ENCODE data around the gene MYRIP. TPM values are rescaled to one million over a fixed set of nuclear protein-coding genes. Genes with fewer than 3 reads are reported as not detected.
A peak's percentile ranks its signal among the peaks of the same experiment; 100 is the strongest.
"Not testable (repeated sequence)": the region's sequence is repeated elsewhere in the genome, so short reads cannot be mapped to it uniquely, and the experiment has no call there.

The MYRIP gene
- total RNA-seq, 1 donor from 2014 or later = 10.6 TPM

- no peak for FAIRE-seq
- DNase-seq (ENCODE audit: low spot score in 2 of 2) = no peak
Measured at GRCh38 chr3:39805650-39806049, 3.8 kb upstream of the MYRIP start.

DNA sequence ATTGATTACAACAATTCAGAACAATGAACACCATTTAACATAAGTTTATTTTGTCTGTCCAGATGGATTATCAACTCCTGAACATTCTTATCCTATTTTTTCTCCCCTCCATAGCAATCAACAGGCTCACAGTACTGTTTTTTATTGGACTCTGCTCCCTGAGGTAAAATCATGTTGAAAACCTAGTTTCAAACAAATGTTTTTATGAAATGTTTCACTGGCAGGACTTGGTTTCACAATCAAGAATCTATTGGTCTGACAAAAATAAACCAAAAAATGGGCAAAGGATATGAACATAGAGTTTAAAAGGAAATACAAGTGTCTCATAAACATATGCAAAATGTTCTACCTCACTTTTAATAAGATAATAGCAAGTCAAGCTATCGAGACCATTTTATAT, 2.6 kb upstream of the MYRIP start:
- no peak for FAIRE-seq
- no peak for DNase-seq (ENCODE audit: low spot score in 2 of 2)

DNA sequence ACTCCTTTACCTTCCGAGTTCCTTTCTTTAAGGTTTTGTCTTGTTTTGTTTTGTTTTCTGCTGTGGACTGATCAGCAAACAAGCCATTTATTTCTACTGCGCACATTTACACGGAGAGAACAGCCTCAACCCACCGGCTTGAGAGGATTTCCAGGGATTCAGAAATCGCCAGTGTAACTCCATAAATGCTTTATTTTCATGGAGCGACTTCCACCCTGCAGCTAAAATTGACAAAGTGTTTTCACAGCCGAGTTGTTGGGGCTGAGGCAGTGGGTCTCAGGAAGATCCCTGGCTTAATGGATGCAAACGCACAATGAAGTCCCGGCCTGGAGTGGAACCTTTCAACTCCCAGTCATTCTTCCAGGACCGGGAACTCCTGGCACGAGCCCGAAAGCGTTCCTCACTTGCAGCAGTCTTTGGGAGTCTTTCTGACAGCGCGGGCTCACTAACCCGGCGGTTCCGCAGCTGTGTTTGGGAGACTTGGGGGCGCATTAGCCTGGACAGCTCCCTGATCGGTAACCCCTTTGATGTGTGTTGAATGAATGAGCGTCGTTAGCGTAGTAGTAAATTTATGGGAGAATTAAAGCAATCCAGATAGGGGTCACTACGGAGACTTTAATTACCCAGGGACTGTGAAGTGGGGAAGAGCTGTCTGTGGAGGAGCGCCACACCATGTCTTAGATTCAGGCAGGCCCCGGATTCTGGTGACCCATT, 785 bp upstream of the MYRIP start:
- DNase-seq (ENCODE audit: low spot score in 2 of 2) (peak in 1 of 2 donors; percentile 22), FAIRE-seq (no peak)

GRCh38 chr3:39809995-39810595, 686 bp downstream of the MYRIP start:
- DNase-seq (ENCODE audit: low spot score in 2 of 2) (no peak), FAIRE-seq (no peak)

DNA sequence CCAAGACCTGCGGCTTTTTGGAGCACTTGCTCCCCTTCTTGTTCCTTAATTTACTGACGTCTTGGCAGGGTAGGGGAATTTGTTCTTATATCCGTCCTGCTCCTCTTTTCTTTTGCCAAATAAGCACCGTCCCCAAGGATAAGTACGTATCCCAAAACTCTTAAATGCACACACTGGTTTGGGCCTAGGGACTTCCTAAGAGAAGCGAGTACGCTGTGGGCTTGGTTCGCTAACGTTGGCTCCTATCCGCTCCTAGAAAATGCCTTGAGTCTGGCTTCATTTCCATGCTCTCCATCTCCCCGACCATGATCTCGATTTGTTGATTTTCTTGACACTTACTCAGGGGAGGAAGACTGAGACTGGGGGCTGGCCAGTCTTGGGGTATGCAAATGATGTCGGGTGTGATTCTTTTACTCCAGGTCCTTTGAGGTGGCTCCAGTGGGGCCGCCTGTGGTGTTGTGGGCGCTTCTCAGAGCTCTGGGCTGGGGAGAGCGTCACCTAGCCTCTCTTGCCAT, 1.3 kb downstream of the MYRIP start:
- FAIRE-seq (no peak), DNase-seq (ENCODE audit: low spot score in 2 of 2) (no peak)

DNA sequence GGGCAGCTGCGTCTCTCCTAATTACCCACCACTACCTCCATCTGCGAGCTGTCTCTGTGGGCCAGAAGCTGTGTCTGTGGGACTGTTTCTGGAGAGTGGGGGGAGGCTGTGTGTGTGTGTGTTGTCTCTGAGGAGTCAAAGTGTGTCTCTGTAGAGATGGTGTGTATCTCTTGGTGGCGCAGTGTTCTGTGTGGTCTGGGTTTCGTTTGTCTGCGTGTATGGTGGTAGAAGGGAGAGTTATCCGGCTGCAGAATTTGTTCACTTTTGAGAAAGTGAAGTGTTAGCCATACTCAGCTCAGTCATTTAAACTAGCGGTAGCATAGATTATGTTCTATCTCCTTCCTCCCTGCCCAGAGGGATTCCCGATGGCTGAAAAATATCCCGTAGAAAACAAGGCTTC, 2.2 kb downstream of the MYRIP start:
- FAIRE-seq (no peak), DNase-seq (ENCODE audit: low spot score in 2 of 2) (no peak)

DNA sequence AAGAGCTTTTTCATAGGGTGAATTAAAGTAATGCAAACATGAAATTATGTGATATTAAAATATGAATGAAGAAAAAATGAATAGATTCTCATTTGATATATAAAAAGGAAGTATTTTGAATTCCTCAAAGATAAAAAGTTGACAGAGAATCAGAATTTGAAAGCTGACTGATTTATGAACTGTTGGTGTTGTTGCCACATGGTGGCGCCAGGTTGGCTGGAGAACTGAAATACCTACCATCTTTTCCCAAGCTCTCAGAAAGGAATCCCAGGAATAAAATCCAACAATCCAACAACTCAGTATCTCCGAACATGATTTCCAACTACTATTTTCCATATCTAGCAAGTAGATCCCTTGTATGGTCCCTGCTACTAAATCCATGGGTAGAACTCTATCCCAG, 3.1 kb downstream of the MYRIP start:
- FAIRE-seq = no peak
- no peak for DNase-seq (ENCODE audit: low spot score in 2 of 2)

GRCh38 chr3:39814007-39814406, 4.6 kb downstream of the MYRIP start:
- FAIRE-seq (peak; percentile 6), DNase-seq (ENCODE audit: low spot score in 2 of 2) (no peak)

GRCh38 chr3:39819899-39820298, 10.5 kb downstream of the MYRIP start:
- FAIRE-seq (no peak), DNase-seq (ENCODE audit: low spot score in 2 of 2) (no peak)

- not testable (repeated sequence) for DNase-seq (ENCODE audit: low spot score in 2 of 2); FAIRE-seq
Measured at GRCh38 chr3:39833764-39834163, 24.4 kb downstream of the MYRIP start.

DNA sequence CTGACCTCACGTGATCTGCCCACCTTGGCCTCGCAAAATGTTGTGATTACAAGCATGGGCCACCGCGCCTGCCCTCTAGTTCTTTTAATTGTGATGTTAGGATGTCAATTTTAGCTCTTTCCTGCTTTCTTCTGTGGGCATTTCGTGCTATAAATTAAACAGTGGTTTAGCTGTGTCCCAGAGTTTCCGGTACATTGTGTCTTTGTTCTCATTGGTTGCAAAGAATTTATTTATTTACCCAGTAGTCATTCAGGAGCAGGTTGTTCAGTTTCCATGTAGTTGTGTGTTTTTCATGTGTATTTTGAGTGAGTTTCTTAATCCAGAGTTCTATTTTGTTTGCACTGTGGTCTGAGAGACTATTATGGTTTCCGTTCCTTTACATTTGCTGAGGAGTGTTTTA, 30.1 kb downstream of the MYRIP start:
- no peak for FAIRE-seq

GRCh38 chr3:39843440-39843839, 34.0 kb downstream of the MYRIP start:
- DNase-seq (ENCODE audit: low spot score in 2 of 2) (no peak), FAIRE-seq (no peak)

More for the DNA sequence above, 30.1 kb downstream of the MYRIP start:
- no peak for DNase-seq (ENCODE audit: low spot score in 2 of 2)

- DNase-seq (ENCODE audit: low spot score in 2 of 2) = no peak
- FAIRE-seq = no peak
Measured at GRCh38 chr3:39848365-39848764, 39.0 kb downstream of the MYRIP start.

GRCh38 chr3:39849992-39850715, 40.7 kb downstream of the MYRIP start:
- FAIRE-seq = no peak
- no peak for DNase-seq (ENCODE audit: low spot score in 2 of 2)

DNA sequence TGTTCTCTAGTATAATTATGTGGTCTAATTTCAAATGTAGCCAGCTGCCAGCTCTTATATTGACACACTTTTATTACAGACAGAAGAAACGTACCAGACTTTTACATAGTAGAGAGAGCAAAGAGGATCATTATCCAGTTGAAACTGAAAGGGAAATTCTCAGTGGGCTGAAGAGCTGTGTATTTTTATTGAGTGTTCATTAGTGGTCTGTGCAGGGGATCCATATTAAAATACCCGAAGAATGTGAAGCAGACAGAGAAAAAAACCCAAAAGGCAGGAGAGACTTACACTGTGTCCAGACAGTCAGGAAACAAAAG, 41.3 kb downstream of the MYRIP start:
- no peak for DNase-seq (ENCODE audit: low spot score in 2 of 2)
- FAIRE-seq = no peak

- DNase-seq (ENCODE audit: low spot score in 2 of 2) = no peak
- no peak for FAIRE-seq
Measured at GRCh38 chr3:39855517-39855916, 46.1 kb downstream of the MYRIP start.

GRCh38 chr3:39869890-39870289, 60.5 kb downstream of the MYRIP start:
- no peak for FAIRE-seq
- no peak for DNase-seq (ENCODE audit: low spot score in 2 of 2)

DNA sequence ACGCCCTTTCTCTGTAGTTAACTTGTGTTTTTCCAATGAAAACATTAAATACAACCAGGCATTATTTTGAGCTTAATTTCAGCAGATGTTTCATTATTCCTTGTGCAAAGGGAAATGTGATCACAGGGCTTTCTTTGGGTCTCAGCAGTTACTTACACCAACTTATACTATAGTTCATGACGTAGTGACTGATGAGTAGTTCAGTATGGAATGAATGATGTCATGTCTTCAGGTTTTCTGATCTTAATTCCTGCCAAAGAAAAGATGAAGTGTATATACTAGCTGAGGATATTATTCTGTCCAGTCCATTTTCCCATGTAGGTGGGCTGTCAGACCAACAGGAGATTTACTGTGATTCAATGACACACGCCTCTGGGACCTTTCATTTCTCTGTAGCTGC, 61.3 kb downstream of the MYRIP start:
- DNase-seq (ENCODE audit: low spot score in 2 of 2) (no peak), FAIRE-seq (no peak)

GRCh38 chr3:39879581-39879980, 70.2 kb downstream of the MYRIP start:
- DNase-seq (ENCODE audit: low spot score in 2 of 2) (no peak), FAIRE-seq (no peak)

DNA sequence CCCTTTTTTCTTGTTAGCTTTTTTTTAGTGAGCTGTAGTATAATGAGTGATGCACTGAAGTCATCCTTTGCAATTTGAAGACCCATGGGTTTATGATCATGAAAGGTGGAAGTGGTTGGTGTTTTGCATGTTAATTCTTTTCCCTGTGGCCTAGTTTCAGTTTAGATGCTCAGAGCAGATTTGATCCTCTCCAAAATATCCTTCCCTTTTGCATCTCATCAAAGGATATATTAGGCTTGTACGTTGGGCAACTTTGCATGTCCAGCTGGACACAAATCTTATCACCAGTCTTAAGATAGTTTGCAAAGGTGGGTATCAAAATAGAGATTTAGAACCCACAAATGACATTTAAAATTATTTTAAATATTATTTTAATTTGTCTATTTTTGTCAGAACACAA, 72.7 kb downstream of the MYRIP start:
- FAIRE-seq (no peak), DNase-seq (ENCODE audit: low spot score in 2 of 2) (no peak)

DNA sequence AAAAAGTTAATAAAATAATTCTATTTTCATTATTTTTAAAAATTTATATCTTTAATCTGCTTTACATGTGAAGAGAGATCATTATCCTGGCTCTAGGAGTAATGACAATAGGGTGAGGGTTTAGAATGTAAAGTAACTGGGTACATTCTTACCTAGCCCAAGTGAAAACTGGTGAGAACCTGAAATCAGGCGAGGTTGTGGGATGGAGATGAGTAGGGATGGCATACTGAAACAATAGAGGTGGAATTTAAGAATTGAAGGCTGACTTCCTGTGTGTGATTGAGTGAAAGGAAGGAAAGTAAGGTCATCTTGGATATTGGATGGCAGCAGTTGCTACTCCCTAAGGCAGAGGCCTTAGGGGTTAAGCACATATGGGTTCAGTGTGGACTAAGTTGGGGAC, 82.7 kb downstream of the MYRIP start:
- DNase-seq (ENCODE audit: low spot score in 2 of 2) = no peak
- FAIRE-seq = no peak

GRCh38 chr3:39896184-39896583, 86.8 kb downstream of the MYRIP start:
- FAIRE-seq = no peak
- DNase-seq (ENCODE audit: low spot score in 2 of 2) = no peak

All from frontal cortex (tissue), 4 donors.